Fibroblast of villous mesenchyme (primary cell): ENCODE results near the gene ACSM2A. TPM values are rescaled to one million over a fixed set of nuclear protein-coding genes. Genes with fewer than 3 reads are reported as not detected.
"Not testable (repeated sequence)": the region's sequence is repeated elsewhere in the genome, so short reads cannot be mapped to it uniquely, and the experiment has no call there.

Experiments
- DNase-seq: peaks from one replicate; pipeline ENCODE4 v3.0.0-alpha.2; 2010; ENCODE audit warnings: low read depth
- H3K4me3 ChIP-seq: 2 replicates; pipeline ENCODE4 v1.5.1; 2011; ENCODE audit warnings: low read depth, mild to moderate bottlenecking, low read length
- total RNA-seq: library from RNA; depleted of rRNA; stranded (reverse); fragments of >200 nt; gene quantifications from 2 replicates; pipeline ENCODE4 v1.2.3, GENCODE V29; 2012
- TF ChIP-seq, protein P1 (sequence below): IDR thresholded peaks from 2 replicates; pipeline ENCODE4 v1.5.1; 2012; ENCODE audit warnings: low read depth, mild to moderate bottlenecking, low read length; ENCODE audit not compliant: insufficient read depth

ACSM2A gene
- total RNA-seq, 1 donor: not detected

DNA sequence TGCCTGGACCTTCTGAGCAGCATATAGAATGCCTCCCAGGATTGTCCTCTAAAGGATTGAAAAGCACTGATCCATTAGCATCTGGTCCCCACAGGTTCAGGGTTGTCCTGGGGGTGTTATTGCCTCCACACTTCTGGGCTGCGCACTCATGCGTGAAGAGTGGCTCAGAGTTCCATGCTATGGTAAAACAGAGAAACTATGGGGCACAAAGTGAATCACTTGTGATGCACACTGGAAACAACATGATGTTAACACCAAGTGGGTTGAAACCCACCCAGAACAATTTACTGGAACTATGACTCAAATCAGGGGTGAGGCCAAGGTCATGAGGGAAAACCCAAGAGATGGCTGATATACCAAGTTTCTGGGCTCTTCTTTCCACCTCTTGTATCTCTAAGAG is 18.6 kb downstream of the ACSM2A start:
- DNase-seq, H3K4me3 ChIP-seq: not testable (repeated sequence)

DNA sequence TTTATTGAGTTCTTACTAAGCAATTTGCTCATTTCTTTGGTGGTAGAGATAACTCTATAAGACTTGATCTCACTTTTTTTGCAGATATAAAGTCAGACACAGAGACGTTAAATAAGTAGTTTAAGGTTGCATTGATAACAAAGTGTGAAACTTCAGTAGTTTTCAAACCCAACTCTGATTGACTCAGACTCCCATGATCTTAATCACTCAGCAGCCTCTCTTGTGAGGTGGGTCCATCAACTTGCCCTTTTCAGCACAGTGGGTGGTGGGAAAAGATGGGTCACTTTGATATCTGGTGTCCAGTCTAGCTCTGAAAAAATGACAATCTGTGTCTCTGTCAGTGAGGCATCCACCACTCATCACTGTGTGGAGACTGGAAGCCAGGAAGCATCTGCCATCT is 19.4 kb downstream of the ACSM2A start:
- not testable (repeated sequence) for DNase-seq, H3K4me3 ChIP-seq

DNA sequence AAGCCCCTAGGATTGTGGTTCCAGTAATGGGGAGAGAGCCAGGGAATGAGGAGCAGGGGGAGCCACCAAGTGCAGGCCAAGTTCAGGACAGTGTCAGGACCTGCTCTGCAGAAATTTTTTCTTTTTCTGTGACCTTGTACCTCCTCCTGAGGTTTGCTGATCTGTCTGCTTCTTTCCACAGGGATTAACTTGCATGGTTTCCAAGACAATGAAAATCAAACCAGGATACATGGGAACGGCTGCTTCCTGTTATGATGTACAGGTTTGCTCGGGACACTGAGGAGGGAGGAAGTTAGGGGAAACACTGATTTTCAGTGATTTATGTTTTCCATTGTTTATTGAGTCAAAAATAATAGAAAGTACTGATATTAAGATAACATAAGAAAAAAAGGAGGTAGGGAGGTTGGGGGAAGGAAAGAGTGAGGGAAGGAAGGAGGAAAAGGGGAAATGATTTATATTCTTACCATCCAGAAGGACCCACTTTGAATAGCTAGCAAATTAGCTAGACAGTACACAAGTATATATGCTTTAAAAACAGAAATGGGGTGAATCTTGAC is 25.9 kb downstream of the ACSM2A start:
- not testable (repeated sequence) for H3K4me3 ChIP-seq, DNase-seq

DNA sequence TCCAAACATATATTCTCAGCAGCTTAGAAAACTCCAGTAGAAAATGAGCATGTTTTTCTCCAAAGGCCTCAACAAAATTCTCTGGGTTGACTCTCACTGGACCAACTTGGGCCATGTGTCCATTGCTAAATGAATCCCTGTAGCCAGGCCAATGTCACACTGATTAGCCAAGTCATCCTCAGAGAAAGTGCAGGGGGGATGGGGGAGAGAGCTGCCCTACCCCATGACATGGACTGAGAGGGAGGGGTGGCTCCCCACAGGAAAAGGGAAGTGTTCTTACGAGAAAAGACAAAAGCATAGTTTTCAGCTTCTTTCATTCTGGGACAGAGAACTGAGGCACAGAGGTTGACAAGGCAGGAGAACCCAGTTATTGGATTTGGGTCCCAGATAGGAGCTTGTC is 32.7 kb downstream of the ACSM2A start:
- DNase-seq, H3K4me3 ChIP-seq: not testable (repeated sequence)

DNA sequence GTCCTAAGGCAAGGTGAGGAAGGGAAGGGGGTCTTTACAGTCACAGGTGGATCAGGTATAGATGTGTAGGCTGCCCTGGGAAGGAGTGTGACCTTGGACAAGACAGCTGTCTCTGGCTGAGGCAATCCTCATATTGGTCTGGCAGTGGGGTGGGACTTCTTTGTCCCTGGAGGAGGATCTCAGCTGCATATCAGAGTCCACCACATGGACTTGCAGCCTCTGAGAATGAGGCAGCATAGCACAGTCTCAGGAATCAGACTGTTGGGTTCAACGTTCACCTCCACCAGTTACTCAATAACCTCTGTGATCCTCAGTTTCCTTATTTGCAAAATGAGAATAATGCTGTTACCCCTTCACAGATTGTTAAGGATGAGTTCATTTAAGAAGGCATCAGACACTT is 33.4 kb downstream of the ACSM2A start:
- TF ChIP-seq, protein P1, sequence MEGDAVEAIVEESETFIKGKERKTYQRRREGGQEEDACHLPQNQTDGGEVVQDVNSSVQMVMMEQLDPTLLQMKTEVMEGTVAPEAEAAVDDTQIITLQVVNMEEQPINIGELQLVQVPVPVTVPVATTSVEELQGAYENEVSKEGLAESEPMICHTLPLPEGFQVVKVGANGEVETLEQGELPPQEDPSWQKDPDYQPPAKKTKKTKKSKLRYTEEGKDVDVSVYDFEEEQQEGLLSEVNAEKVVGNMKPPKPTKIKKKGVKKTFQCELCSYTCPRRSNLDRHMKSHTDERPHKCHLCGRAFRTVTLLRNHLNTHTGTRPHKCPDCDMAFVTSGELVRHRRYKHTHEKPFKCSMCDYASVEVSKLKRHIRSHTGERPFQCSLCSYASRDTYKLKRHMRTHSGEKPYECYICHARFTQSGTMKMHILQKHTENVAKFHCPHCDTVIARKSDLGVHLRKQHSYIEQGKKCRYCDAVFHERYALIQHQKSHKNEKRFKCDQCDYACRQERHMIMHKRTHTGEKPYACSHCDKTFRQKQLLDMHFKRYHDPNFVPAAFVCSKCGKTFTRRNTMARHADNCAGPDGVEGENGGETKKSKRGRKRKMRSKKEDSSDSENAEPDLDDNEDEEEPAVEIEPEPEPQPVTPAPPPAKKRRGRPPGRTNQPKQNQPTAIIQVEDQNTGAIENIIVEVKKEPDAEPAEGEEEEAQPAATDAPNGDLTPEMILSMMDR: no peak
- no peak overlapping the region for H3K4me3 ChIP-seq
- DNase-seq: no peak

DNA sequence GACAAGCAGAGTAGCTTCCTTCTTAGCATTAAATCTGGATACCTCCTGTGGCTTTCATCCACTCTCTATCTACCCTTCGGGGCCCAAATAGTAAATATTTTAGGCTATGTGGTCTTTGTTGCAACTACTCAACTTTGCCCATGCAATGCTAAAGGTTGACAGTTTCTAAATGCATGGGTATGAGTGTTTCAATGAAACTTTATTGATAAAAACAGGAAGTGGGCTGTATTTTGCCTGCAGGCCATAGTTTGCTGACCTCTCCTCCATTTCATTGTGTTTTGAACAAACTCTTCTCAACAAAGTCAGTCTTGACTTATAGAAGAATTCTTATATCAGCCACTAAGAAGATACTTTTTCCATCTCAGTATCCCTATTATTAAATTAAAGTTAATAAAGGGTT is 34.1 kb downstream of the ACSM2A start:
- no peak overlapping the region for H3K4me3 ChIP-seq
- TF ChIP-seq, protein P1: no peak
- no peak for DNase-seq

DNA sequence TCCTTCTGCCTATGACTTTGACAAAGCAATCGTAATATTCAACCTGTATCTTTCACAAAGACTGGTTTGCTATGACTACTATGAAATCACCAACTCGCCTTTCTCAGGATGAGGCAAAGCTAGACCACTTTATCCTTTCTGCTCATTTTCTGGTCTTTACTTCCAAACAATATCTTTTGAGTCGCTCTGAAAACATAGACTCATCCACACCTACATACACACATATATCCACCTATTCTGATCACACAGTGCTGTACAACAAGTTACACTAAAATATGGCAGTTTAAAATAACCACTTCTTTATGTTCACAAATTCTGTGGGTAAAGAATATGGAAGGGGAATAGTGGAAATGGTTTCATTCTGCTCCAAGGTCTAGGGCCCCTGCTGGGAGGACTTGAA is 39.7 kb downstream of the ACSM2A start:
- H3K4me3 ChIP-seq, DNase-seq: not testable (repeated sequence)

DNA sequence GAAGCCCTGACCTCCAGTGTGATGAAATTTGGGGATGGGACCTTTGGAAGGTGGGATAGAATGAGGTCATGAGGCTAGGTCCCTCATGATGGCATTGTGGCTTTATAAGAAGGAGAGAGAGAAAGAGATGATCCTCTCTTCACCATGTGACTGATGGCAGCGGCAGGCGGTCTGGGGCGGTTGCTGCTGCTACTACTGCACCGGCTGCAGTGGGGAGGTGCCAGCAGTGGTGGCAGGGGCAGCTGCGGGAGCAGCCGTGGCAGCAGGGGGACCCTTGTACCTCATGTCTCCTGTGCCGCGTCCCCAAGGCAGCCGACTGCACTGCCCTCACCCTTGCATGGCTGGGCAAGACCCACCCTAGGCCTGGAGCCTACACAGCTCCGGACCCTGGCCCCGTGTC is 40.1 kb downstream of the ACSM2A start:
- DNase-seq, H3K4me3 ChIP-seq: not testable (repeated sequence)

DNA sequence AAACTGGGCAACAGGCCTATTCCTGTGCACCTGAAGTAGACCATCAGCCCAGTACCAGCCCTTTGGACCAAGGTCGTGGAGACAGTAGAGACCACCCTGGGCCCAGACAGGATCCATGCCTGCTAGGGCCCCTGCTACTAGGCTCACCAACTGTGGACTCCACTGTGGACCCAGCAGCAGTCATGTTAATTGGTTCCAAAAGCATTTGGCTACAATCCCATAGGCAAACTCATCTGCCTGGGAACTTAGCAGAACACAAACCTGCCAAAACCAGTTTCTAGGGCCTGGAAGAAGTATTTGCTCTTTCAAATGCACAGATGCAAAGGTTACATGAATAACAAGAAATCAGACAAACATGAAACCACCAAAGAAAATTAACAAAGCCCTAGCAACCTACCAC is 53.1 kb downstream of the ACSM2A start:
- TF ChIP-seq, protein P1: no peak
- DNase-seq: no peak
- H3K4me3 ChIP-seq: no peak overlapping the region

DNA sequence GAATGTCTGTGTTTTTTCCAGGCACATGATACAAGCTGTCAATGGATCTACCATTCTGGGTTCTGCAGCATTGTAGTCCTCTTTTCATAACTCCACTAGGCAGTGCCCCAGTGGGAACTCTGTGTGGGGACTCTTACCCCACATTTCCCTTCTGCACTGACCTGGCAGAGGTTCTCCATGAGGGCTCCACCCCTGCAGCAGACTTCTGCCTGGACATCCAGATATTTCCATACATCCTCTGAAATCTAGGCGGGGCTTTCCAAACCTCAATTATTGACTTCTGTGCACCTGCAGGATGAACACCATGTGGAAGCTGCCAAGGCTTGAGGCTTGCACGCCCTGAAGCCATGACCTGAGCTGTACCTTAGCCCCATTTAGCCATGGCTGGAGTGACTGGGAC is 56.0 kb downstream of the ACSM2A start:
- H3K4me3 ChIP-seq: no peak overlapping the region
- TF ChIP-seq, protein P1: no peak
- DNase-seq: no peak
